ENCODE data around the gene NTRK1.
"Not testable (repeated sequence)": the region's sequence is repeated elsewhere in the genome, so short reads cannot be mapped to it uniquely, and the experiment has no call there.

The NTRK1 gene

GRCh38 chr1:156914440-156914856, 53.8 kb downstream of the NTRK1 start:
- no peak for DNase-seq

GRCh38 chr1:156920233-156921052, 59.8 kb downstream of the NTRK1 start, which contains the start of gene LRRC71:
Gene LRRC71 (plus strand): TSS chr1:156920632. CDS start chr1:156920804, 172 bp downstream.
- DNase-seq, result peak in 4 of 5 experiments; percentile 31 to 57 (median 39)

GRCh38 chr1:156921053-156921529, 60.4 kb downstream of the NTRK1 start:
- DNase-seq, result no peak

- no peak for DNase-seq
Measured at GRCh38 chr1:156922986-156923669, 62.5 kb downstream of the NTRK1 start.

- DNase-seq, result no peak
Measured at GRCh38 chr1:156923670-156924477, 63.2 kb downstream of the NTRK1 start.

GRCh38 chr1:156924478-156925153, 64.0 kb downstream of the NTRK1 start:
- DNase-seq, result no peak

GRCh38 chr1:156925154-156926010, 64.7 kb downstream of the NTRK1 start:
- DNase-seq, result no peak

GRCh38 chr1:156926175-156926574, 65.5 kb downstream of the NTRK1 start:
- DNase-seq, result peak in 1 of 5 experiments; percentile 45

- DNase-seq, result not testable (repeated sequence)
Measured at GRCh38 chr1:156926695-156927094, 66.0 kb downstream of the NTRK1 start.

GRCh38 chr1:156927215-156928042, 66.8 kb downstream of the NTRK1 start:
- DNase-seq, result peak in 4 of 5 experiments; percentile 33 to 59 (median 50)

- DNase-seq, result no peak
Measured at GRCh38 chr1:156928043-156928602, 67.5 kb downstream of the NTRK1 start.

- DNase-seq, result no peak
Measured at GRCh38 chr1:156929596-156930238, 69.1 kb downstream of the NTRK1 start.

GRCh38 chr1:156930483-156930882, 69.8 kb downstream of the NTRK1 start:
- DNase-seq, result no peak
